HL-60 (cell line): ENCODE measurements around the gene CERS6.

ENCODE experiments used
- DNase-seq, 2 experiments: peaks; one replicate each; pipeline ENCODE4 v3.0.0-alpha.2; 2010 to 2020; ENCODE audit warnings: low read depth in 1 of 2, low spot score in 1 of 2
- H3K27ac ChIP-seq: fragments of 250-450 bp; sonication (Bioruptor Pico); replicated peaks from 2 replicates; pipeline ENCODE4 v1.5.1; 2020; ENCODE audit warnings: mild to moderate bottlenecking, moderate library complexity
- H3K27me3 ChIP-seq: fragments of 250-450 bp; sonication (Bioruptor Pico); 2 replicates; pipeline ENCODE4 v1.5.1; 2021; ENCODE audit warnings: mild to moderate bottlenecking, moderate library complexity; ENCODE audit not compliant: insufficient read depth, poor library complexity, severe bottlenecking
- H3K4me3 ChIP-seq: replicated peaks from 2 replicates; pipeline ENCODE4 v1.5.1; 2011; ENCODE audit warnings: mild to moderate bottlenecking, control low read depth, low read length; ENCODE audit not compliant: insufficient read depth
- GABPA ChIP-seq: IDR thresholded peaks from 2 replicates; pipeline ENCODE4 v1.6.1; 2012; ENCODE audit warnings: low read depth
- POLR2AphosphoS5 ChIP-seq: IDR thresholded peaks from 2 replicates; pipeline ENCODE4 v1.6.1; 2012; ENCODE audit warnings: low read depth
- SPI1 ChIP-seq: IDR thresholded peaks from 2 replicates; pipeline ENCODE4 v1.6.1; 2012; ENCODE audit warnings: low read depth, mild to moderate bottlenecking, borderline replicate concordance
- TF ChIP-seq, protein P1 (sequence below): IDR thresholded peaks from one replicate; pipeline ENCODE4 v1.5.1; 2011; ENCODE audit warnings: low read length, control low read depth, inconsistent platforms; ENCODE audit not compliant: insufficient read depth
- TF ChIP-seq, protein P2 (sequence below): IDR thresholded peaks from 2 replicates; pipeline ENCODE4 v1.6.1; 2012; ENCODE audit warnings: low read depth; ENCODE audit not compliant: insufficient replicate concordance

Gene CERS6

DNA sequence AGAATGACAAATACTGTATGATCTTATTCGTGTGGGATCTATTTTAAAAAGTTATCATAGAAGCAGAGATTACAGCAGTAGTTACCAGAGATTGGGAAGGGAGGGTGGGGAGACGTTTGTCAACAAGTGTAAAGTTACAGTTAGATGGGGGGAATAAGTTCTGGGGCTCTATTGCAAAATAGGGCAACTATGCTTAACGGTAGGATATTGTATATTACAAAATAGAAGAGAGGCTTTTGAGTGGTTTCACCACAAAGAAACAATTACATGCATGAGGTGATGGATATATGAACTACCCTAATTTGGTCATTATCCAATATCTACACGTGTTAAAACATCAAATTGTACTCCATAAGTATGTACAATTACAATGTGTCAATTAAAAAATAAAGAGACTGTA lies 223.0 kb downstream of the CERS6 start:
- TF ChIP-seq, protein P1, sequence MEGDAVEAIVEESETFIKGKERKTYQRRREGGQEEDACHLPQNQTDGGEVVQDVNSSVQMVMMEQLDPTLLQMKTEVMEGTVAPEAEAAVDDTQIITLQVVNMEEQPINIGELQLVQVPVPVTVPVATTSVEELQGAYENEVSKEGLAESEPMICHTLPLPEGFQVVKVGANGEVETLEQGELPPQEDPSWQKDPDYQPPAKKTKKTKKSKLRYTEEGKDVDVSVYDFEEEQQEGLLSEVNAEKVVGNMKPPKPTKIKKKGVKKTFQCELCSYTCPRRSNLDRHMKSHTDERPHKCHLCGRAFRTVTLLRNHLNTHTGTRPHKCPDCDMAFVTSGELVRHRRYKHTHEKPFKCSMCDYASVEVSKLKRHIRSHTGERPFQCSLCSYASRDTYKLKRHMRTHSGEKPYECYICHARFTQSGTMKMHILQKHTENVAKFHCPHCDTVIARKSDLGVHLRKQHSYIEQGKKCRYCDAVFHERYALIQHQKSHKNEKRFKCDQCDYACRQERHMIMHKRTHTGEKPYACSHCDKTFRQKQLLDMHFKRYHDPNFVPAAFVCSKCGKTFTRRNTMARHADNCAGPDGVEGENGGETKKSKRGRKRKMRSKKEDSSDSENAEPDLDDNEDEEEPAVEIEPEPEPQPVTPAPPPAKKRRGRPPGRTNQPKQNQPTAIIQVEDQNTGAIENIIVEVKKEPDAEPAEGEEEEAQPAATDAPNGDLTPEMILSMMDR: no peak
- TF ChIP-seq, protein P2, sequence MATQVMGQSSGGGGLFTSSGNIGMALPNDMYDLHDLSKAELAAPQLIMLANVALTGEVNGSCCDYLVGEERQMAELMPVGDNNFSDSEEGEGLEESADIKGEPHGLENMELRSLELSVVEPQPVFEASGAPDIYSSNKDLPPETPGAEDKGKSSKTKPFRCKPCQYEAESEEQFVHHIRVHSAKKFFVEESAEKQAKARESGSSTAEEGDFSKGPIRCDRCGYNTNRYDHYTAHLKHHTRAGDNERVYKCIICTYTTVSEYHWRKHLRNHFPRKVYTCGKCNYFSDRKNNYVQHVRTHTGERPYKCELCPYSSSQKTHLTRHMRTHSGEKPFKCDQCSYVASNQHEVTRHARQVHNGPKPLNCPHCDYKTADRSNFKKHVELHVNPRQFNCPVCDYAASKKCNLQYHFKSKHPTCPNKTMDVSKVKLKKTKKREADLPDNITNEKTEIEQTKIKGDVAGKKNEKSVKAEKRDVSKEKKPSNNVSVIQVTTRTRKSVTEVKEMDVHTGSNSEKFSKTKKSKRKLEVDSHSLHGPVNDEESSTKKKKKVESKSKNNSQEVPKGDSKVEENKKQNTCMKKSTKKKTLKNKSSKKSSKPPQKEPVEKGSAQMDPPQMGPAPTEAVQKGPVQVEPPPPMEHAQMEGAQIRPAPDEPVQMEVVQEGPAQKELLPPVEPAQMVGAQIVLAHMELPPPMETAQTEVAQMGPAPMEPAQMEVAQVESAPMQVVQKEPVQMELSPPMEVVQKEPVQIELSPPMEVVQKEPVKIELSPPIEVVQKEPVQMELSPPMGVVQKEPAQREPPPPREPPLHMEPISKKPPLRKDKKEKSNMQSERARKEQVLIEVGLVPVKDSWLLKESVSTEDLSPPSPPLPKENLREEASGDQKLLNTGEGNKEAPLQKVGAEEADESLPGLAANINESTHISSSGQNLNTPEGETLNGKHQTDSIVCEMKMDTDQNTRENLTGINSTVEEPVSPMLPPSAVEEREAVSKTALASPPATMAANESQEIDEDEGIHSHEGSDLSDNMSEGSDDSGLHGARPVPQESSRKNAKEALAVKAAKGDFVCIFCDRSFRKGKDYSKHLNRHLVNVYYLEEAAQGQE: no peak
- TF ChIP-seq GABPA: no peak
- no peak for TF ChIP-seq SPI1
- no peak for TF ChIP-seq POLR2AphosphoS5
- DNase-seq: peak; percentile 8 to 45
- no peak overlapping the region for H3K4me3 ChIP-seq
- no peaks in the 10 kb centered on the region for H3K27me3 ChIP-seq
- H3K27ac ChIP-seq: peak overlapping the region; percentile 18

DNA sequence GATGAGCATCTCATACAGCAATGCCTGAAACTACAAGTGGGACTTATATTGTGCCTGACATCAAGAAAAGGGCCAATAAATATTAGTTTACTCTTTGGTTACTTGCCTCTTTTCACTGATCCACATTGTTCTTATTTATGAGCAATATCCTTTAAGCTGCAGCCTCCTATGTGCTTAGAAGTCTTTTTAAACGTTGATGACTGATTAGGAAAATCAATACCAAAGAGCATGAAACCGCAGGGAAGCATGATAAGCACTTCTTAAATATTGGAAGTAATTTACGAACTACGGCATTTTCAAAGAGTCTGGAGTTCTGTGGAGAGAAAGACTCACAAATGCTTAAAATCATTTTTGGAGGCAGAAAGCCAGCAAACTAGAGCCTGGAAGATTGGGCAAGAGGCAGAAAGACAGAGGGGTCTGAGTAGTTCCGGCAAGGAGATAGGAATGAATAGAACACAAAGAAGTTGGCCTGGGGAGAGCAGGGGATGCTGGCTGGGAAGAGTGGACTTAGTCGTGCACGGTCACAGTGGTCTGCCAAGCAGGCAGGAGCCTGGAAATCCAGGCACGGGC lies 223.8 kb downstream of the CERS6 start:
- peak overlapping the region; percentile 18 for H3K27ac ChIP-seq
- TF ChIP-seq POLR2AphosphoS5: no peak
- TF ChIP-seq SPI1: no peak
- TF ChIP-seq GABPA: no peak
- TF ChIP-seq, protein P1: no peak
- TF ChIP-seq, protein P2: no peak
- no peak for DNase-seq
- no peak overlapping the region for H3K4me3 ChIP-seq
- no peaks in the 10 kb centered on the region for H3K27me3 ChIP-seq

DNA sequence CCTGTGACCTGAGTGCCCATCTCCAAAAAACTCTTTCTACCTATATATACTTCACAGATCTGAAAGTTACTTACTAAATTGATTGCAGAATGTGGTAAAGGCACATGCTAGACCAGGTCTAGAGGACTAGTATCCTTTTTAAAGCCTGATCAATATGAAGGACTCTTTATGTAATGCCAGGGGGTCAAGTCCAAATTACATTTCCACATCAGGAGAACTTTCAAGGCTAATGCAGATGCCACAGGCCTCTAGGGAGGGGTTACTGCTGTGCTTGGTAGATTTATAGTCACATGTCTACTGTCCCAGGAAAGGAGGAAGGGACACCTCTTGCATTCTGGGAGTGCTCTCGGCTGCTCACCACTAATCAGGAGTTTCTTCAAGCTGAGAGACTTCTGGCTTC lies 227.9 kb downstream of the CERS6 start:
- TF ChIP-seq GABPA (no peak), SPI1 (no peak)
- TF ChIP-seq, protein P2: no peak
- no peak overlapping the region for H3K4me3 ChIP-seq
- no peak overlapping the region for H3K27ac ChIP-seq
- peak in 1 of 2 experiments; percentile 30 for DNase-seq
- no peaks in the 10 kb centered on the region for H3K27me3 ChIP-seq
